ENCODE measurements around the gene TRIM6.

DNA sequence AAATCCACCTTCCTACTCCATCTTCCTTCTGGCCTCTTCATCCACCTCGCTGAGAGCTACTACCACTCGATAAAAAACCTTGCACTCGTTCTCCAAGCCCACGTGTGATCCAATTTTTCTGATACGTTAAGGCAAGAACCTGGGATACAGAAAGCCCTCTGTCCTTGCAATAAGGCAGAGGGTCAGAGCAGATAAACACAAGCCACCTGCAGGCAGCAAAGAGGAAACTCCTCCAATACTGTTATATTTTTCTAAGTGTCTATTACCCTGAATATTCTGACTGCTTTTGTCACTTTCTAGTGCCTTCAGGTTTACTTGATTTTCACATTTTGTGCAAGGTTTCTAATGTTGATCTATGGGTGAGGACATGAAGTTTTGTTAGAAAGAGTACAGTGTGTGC lies 61.9 kb downstream of the TRIM6 start:
- TF ChIP-seq CTCF (IDR thresholded peaks at IDR 0.05 in 4 of 5, conservative IDR thresholded peaks at IDR 0.05 in 1 of 5) (no peak), POLR2A (IDR thresholded peaks at IDR 0.05) (no peak)

Measured in gastrocnemius medialis (tissue), 4 donors.